Right renal pelvis (tissue), 4 donors: ENCODE data around the gene AEN. TPM values are rescaled to one million over a fixed set of nuclear protein-coding genes. Genes with fewer than 3 reads are reported as not detected.
"Not testable (repeated sequence)": the region's sequence is repeated elsewhere in the genome, so short reads cannot be mapped to it uniquely, and the experiment has no call there.

ENCODE experiments used
- DNase-seq, 4 donors: peaks; one replicate each; pipeline ENCODE4 v3.0.0-alpha.2; 2013; ENCODE audit warnings: low read depth in 4 of 4, low spot score in 3 of 4, missing footprints in 1 of 4
- polyA plus RNA-seq, 4 donors: library from polyadenylated mRNA; unstranded; fragments of 120-200 nt; gene quantifications; one replicate each; pipeline ENCODE4 v1.2.1, GENCODE V29; 2013; ENCODE audit not compliant: insufficient read length in 4 of 4

AEN gene
- polyA plus RNA-seq, 4 donors: 5.7 to 7.0 (median 6.6) TPM

- DNase-seq: no peak
These were observed 9.8 kb downstream of the AEN start for GRCh38 chr15:88630798-88631463.

- no peak for DNase-seq
These were observed 10.4 kb downstream of the AEN start for GRCh38 chr15:88631464-88632028.

- not testable (repeated sequence) for DNase-seq
These were observed 11.7 kb downstream of the AEN start for GRCh38 chr15:88632797-88633196.

GRCh38 chr15:88634449-88634848 lies 13.3 kb downstream of the AEN start:
- no peak for DNase-seq

- DNase-seq: no peak
These were observed 14.2 kb downstream of the AEN start for GRCh38 chr15:88635318-88635717.

GRCh38 chr15:88636050-88636449 lies 14.9 kb downstream of the AEN start:
- DNase-seq: no peak

- no peak for DNase-seq
These were observed 15.5 kb downstream of the AEN start for GRCh38 chr15:88636654-88637053.

- no peak for DNase-seq
These were observed 16.3 kb downstream of the AEN start for GRCh38 chr15:88637436-88637835.

GRCh38 chr15:88637841-88638625 lies 16.9 kb downstream of the AEN start:
- no peak for DNase-seq

- DNase-seq: peak in 3 of 4 donors; percentile 31 to 45 (median 42)
These were observed 17.7 kb downstream of the AEN start, which contains the start of gene ISG20 for GRCh38 chr15:88638626-88639372. Gene ISG20, plus strand, starts transcription at chr15:88639016. Its CDS starts 351 bp downstream, at chr15:88639367.

- DNase-seq: no peak
These were observed 20.9 kb downstream of the AEN start for GRCh38 chr15:88641959-88642452.

- DNase-seq: not testable (repeated sequence)
These were observed 21.4 kb downstream of the AEN start for GRCh38 chr15:88642514-88642913.

- no peak for DNase-seq
These were observed 23.6 kb downstream of the AEN start for GRCh38 chr15:88644741-88645140.

GRCh38 chr15:88645171-88646087 lies 24.3 kb downstream of the AEN start:
- no peak for DNase-seq

GRCh38 chr15:88646088-88646405 lies 24.9 kb downstream of the AEN start:
- DNase-seq: no peak

GRCh38 chr15:88646951-88647350 lies 25.8 kb downstream of the AEN start:
- no peak for DNase-seq

GRCh38 chr15:88647351-88648105 lies 26.4 kb downstream of the AEN start:
- DNase-seq: no peak

- no peak for DNase-seq
These were observed 27.4 kb downstream of the AEN start for GRCh38 chr15:88648357-88649214.
